A549 (cell line): ENCODE results near the gene SHF.

Experiments
- CEBPB ChIP-seq, 2 experiments: fragments of >200 bp in 1 of 2; sonication (Bioruptor Twin) in 1 of 2; formaldehyde crosslinking in 1 of 2; IDR thresholded peaks; 2 replicates each; pipeline ENCODE4 v1.6.1; 2012 to 2016
- CHD4 ChIP-seq: fragments of 200-600 bp; sonication (generic); IDR thresholded peaks from 2 replicates; pipeline ENCODE4 v1.6.1; 2016; ENCODE audit warnings: antibody characterized with exemption, mild to moderate bottlenecking, borderline replicate concordance
- TFCP2L1 ChIP-seq: fragments of 250-450 bp; sonication (Bioruptor Pico); IDR thresholded peaks from 2 replicates; pipeline ENCODE4 v1.5.0; 2021; ENCODE audit warnings: mild to moderate bottlenecking
- ZFP36 ChIP-seq: fragments of 450-650 bp; IDR thresholded peaks from 2 replicates; pipeline ENCODE4 v1.6.1; 2014; ENCODE audit warnings: borderline replicate concordance; ENCODE audit not compliant: partially characterized antibody
- TF ChIP-seq, protein P1 (sequence below): IDR thresholded peaks from 2 replicates; pipeline ENCODE4 v1.6.1; 2012; ENCODE audit warnings: low read depth, borderline replicate concordance
- TF ChIP-seq, protein P2 (sequence below): fragments of >200 bp; sonication (Bioruptor Twin); formaldehyde crosslinking; IDR thresholded peaks from 3 replicates; pipeline ENCODE4 v1.5.1; 2016

DNA sequence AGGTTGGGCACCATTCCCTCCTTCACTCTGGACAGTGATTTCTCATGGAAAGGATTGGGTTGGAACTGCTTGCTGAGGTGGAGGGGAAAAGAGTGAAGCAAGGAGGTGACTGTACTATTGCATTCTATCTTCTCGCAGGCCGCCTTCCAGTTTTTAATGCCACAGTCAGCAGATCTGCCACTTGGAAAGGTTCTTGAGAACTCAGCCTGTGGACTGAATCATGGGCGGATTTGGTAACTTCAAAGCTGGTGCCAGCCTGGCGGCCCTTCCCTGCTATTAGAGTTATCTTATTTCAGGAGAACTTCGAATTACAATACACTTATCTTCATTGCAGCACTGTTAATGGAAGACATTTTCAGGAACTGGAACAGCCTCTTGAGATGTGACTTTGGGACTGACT, 41.2 kb upstream of the SHF start:
- TF ChIP-seq TFCP2L1 (no peak), CHD4 (no peak), CEBPB (IDR thresholded peaks at IDR 0.05) (no peak), ZFP36 (no peak)
- TF ChIP-seq, protein P1, sequence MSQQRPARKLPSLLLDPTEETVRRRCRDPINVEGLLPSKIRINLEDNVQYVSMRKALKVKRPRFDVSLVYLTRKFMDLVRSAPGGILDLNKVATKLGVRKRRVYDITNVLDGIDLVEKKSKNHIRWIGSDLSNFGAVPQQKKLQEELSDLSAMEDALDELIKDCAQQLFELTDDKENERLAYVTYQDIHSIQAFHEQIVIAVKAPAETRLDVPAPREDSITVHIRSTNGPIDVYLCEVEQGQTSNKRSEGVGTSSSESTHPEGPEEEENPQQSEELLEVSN, result no peak
- TF ChIP-seq, protein P2, sequence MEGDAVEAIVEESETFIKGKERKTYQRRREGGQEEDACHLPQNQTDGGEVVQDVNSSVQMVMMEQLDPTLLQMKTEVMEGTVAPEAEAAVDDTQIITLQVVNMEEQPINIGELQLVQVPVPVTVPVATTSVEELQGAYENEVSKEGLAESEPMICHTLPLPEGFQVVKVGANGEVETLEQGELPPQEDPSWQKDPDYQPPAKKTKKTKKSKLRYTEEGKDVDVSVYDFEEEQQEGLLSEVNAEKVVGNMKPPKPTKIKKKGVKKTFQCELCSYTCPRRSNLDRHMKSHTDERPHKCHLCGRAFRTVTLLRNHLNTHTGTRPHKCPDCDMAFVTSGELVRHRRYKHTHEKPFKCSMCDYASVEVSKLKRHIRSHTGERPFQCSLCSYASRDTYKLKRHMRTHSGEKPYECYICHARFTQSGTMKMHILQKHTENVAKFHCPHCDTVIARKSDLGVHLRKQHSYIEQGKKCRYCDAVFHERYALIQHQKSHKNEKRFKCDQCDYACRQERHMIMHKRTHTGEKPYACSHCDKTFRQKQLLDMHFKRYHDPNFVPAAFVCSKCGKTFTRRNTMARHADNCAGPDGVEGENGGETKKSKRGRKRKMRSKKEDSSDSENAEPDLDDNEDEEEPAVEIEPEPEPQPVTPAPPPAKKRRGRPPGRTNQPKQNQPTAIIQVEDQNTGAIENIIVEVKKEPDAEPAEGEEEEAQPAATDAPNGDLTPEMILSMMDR, result no peak
